Measurements from ENCODE around the gene CMTM4.

GRCh38 chr16:66652661-66653360 lies 43.7 kb downstream of the CMTM4 start:
- TF ChIP-seq, protein P1, sequence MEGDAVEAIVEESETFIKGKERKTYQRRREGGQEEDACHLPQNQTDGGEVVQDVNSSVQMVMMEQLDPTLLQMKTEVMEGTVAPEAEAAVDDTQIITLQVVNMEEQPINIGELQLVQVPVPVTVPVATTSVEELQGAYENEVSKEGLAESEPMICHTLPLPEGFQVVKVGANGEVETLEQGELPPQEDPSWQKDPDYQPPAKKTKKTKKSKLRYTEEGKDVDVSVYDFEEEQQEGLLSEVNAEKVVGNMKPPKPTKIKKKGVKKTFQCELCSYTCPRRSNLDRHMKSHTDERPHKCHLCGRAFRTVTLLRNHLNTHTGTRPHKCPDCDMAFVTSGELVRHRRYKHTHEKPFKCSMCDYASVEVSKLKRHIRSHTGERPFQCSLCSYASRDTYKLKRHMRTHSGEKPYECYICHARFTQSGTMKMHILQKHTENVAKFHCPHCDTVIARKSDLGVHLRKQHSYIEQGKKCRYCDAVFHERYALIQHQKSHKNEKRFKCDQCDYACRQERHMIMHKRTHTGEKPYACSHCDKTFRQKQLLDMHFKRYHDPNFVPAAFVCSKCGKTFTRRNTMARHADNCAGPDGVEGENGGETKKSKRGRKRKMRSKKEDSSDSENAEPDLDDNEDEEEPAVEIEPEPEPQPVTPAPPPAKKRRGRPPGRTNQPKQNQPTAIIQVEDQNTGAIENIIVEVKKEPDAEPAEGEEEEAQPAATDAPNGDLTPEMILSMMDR (IDR thresholded peaks at IDR 0.05): no peak
- TF ChIP-seq EP300 (IDR thresholded peaks at IDR 0.05): no peak

Data from tibial nerve (tissue), 4 donors.